NCI-H187 (cell line): ENCODE data around the gene DGLUCY.
"Not testable (repeated sequence)": the region's sequence is repeated elsewhere in the genome, so short reads cannot be mapped to it uniquely, and the experiment has no call there.

ENCODE experiments used
- DNase-seq, 2 experiments: peaks; one replicate each; lab custom pipeline; 2025; lab: John Stamatoyannopoulos, UW

DGLUCY gene

GRCh38 chr14:91113829-91114078 is at the start of gene DGLUCY:
Gene DGLUCY, plus strand, starts transcription at chr14:91114073. Its CDS starts 46,222 bp downstream, at chr14:91160295.
- DNase-seq: no peak

- no peak for DNase-seq
Observed at GRCh38 chr14:91065266-91065665, 48.6 kb upstream of the DGLUCY start.

- DNase-seq: no peak
Observed at GRCh38 chr14:91067186-91067585, 46.7 kb upstream of the DGLUCY start.

GRCh38 chr14:91068642-91069041 is 45.2 kb upstream of the DGLUCY start:
- no peak for DNase-seq

GRCh38 chr14:91070572-91070971 is 43.3 kb upstream of the DGLUCY start:
- no peak for DNase-seq

GRCh38 chr14:91075553-91075952 is 38.3 kb upstream of the DGLUCY start:
- no peak for DNase-seq

- DNase-seq: no peak
Observed at GRCh38 chr14:91078095-91078737, 35.7 kb upstream of the DGLUCY start.

GRCh38 chr14:91080071-91080470 is 33.8 kb upstream of the DGLUCY start:
- no peak for DNase-seq

GRCh38 chr14:91082282-91082681 is 31.6 kb upstream of the DGLUCY start:
- DNase-seq: no peak

- DNase-seq: no peak
Observed at GRCh38 chr14:91084516-91084915, 29.4 kb upstream of the DGLUCY start.

- DNase-seq: not testable (repeated sequence)
Observed at GRCh38 chr14:91087470-91087869, 26.4 kb upstream of the DGLUCY start.

GRCh38 chr14:91088585-91089235 is 25.2 kb upstream of the DGLUCY start:
- DNase-seq: no peak

GRCh38 chr14:91089958-91090535 is 23.8 kb upstream of the DGLUCY start:
- no peak for DNase-seq

GRCh38 chr14:91090743-91091142 is 23.1 kb upstream of the DGLUCY start:
- DNase-seq: no peak

GRCh38 chr14:91092073-91092472 is 21.8 kb upstream of the DGLUCY start:
- DNase-seq: no peak

- DNase-seq: not testable (repeated sequence)
Observed at GRCh38 chr14:91093743-91094472, 20.0 kb upstream of the DGLUCY start.

GRCh38 chr14:91094772-91095171 is 19.1 kb upstream of the DGLUCY start:
- DNase-seq: no peak

- DNase-seq: no peak
Observed at GRCh38 chr14:91095178-91095577, 18.7 kb upstream of the DGLUCY start.

GRCh38 chr14:91097657-91098056 is 16.2 kb upstream of the DGLUCY start:
- DNase-seq: not testable (repeated sequence)

- no peak for DNase-seq
Observed at GRCh38 chr14:91098591-91098990, 15.3 kb upstream of the DGLUCY start.

GRCh38 chr14:91100102-91100501 is 13.8 kb upstream of the DGLUCY start:
- no peak for DNase-seq

- DNase-seq: no peak
Observed at GRCh38 chr14:91103116-91103515, 10.8 kb upstream of the DGLUCY start.
